IPS-NIHi7 (cell line): ENCODE measurements around the gene ISM1.

Experiments
- DNase-seq: peaks from one replicate; pipeline ENCODE4 v3.0.0; 2012; ENCODE audit warnings: mixed read lengths; ENCODE audit errors: extremely low spot score

ISM1 gene

DNA sequence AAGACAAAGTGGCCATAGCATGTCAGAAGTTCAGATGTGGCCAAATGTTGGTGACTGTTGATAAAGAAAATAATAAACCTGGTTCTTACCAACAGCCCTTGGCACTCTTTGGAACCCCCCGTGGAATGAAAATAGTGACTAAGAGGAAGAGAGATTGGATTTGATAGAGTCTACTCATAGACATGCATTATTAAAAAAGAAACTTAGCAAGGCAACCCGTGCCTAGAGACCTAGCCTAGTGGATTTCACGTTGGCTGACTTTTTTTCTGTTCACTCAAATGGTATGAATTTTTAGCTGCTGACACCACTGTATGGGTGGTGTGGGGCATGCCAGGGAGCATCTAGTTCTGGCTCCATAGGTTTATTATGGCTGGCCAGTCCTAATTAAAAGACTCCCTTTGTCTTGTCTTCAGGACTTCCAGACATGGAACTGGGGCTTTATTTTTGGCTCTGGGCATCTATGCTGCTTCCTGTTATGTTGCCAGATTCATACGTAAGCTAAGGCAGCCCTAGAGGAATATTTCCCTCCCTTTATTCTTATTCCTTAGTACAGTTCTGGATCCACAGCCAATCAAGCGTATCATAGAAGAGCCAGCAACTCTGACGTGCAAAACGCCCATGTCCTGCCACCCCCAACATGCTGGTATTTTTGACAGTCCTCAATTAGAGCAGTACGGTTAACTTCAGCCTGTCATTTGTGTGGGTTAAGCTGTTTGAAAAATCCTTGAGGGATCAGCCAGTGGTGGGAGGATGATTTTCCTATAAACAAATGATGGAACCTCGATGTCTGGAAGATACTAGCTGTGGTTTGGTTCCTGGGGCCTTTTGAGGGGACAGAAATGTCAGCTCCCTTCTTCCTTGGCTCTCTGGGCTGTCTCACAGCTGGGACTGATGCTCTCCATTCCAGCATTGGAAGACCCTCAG, 127.5 kb downstream of the ISM1 start:
- no peak for DNase-seq

DNA sequence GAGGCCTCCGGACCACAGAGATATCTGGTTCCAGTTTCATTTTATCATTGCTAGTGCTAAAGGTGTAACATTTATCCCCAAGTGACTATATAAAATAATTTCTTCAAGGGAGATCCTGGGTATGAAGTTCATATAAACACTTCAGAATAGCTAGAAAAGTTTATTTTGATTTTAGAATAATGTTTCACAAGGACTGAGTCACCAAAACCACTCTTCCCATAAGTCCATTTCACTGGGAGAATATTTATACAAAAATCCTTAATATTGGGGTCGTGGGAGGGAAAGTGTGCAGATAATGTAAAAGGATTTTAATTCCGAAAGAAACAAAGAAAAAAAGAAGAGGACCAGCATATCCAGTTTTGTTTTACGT, 128.1 kb downstream of the ISM1 start:
- no peak for DNase-seq
